Gastrocnemius medialis (tissue), 4 donors: ENCODE measurements around the gene RASGRP3. TPM values are rescaled to one million over a fixed set of nuclear protein-coding genes. Genes with fewer than 3 reads are reported as not detected.
A peak's percentile ranks its signal among the peaks of the same experiment; 100 is the strongest.

Source experiments
- ATAC-seq, 2 donors: fragments of 150-250 bp; one replicate each; pipeline ENCODE4 v1.9.1; 2016
- DNase-seq, 2 donors: peaks; one replicate each; pipeline ENCODE4 v3.0.0-alpha.2; 2019
- H3K27ac ChIP-seq, 4 donors: fragments of 200-600 bp; sonication (generic); 1 replicate in 1 of 4; 2 replicates in 3 of 4; pipeline ENCODE4 v1.5.1; 2016 to 2018; ENCODE audit warnings: mild to moderate bottlenecking in 2 of 4, moderate library complexity in 1 of 4
- H3K27me3 ChIP-seq, 3 donors: fragments of 200-600 bp; sonication (generic) in 2 of 3; 1 replicate in 1 of 3; 2 replicates in 2 of 3; pipeline versions ENCODE4 v1.5.1 to v1.6.0; 2016 to 2019; ENCODE audit warnings: mild to moderate bottlenecking in 1 of 3, moderate library complexity in 1 of 3
- H3K36me3 ChIP-seq, 2 donors: fragments of 200-600 bp; sonication (generic) in 1 of 2; one replicate each; pipeline ENCODE4 v1.5.1; 2017 to 2018
- H3K4me1 ChIP-seq, 2 donors: fragments of 200-600 bp; sonication (generic) in 1 of 2; one replicate each; pipeline ENCODE4 v1.5.1; 2016 to 2017; ENCODE audit warnings: mild to moderate bottlenecking in 2 of 2
- H3K4me3 ChIP-seq, 4 donors: fragments of 200-600 bp; sonication (generic) in 3 of 4; 1 replicate in 1 of 4; 2 replicates in 3 of 4; pipeline ENCODE4 v1.5.1; 2016 to 2019; ENCODE audit warnings: mild to moderate bottlenecking in 2 of 4
- H3K9me3 ChIP-seq, 3 donors: fragments of 200-600 bp; sonication (generic) in 2 of 3; 1 replicate in 1 of 3; 2 replicates in 2 of 3; pipeline ENCODE4 v1.5.1; 2016 to 2019
- POLR2A ChIP-seq, 2 donors: fragments of 450-650 bp; IDR thresholded peaks; one replicate each; pipeline ENCODE4 v1.6.1; 2017; ENCODE audit warnings: antibody characterized with exemption in 2 of 2, mild to moderate bottlenecking in 2 of 2, moderate library complexity in 2 of 2
- in situ Hi-C, 4 donors: fragments of 200-750 bp; cut with MboI; loops; one replicate each; pipeline versions ENCODE4 v1.15.0 to v1.8.0; 2017; ENCODE audit warnings: low sequenced_read_pairs in 4 of 4
- intact Hi-C: fragments of 100-400 bp; cut with DNase I; formaldehyde crosslinking; loops from one replicate; pipeline ENCODE4 v1.15.1; 2023; ENCODE audit warnings: low total_unique reads
- total RNA-seq, 4 donors: library from RNA; depleted of rRNA; stranded (reverse); fragments of >200 nt; gene quantifications; one replicate each; pipeline versions ENCODE4 v1.1.0 to v1.2.3, GENCODE V29; 2016
- TF ChIP-seq, protein P1 (sequence below), 5 experiments: fragments of 450-650 bp in 3 of 5; fragments of 200-600 bp in 2 of 5; sonication (generic) in 2 of 5; IDR thresholded peaks in 4 of 5; conservative IDR thresholded peaks in 1 of 5; 1 replicate in 4 of 5; 2 replicates in 1 of 5; pipeline ENCODE4 v1.5.1; 2016 to 2019; ENCODE audit warnings: antibody characterized with exemption in 5 of 5, mild to moderate bottlenecking in 3 of 5, moderate library complexity in 3 of 5

The RASGRP3 gene
- total RNA-seq, 4 donors from 2014 or later = 10.0 to 22.5 (median 12.1) TPM

DNA sequence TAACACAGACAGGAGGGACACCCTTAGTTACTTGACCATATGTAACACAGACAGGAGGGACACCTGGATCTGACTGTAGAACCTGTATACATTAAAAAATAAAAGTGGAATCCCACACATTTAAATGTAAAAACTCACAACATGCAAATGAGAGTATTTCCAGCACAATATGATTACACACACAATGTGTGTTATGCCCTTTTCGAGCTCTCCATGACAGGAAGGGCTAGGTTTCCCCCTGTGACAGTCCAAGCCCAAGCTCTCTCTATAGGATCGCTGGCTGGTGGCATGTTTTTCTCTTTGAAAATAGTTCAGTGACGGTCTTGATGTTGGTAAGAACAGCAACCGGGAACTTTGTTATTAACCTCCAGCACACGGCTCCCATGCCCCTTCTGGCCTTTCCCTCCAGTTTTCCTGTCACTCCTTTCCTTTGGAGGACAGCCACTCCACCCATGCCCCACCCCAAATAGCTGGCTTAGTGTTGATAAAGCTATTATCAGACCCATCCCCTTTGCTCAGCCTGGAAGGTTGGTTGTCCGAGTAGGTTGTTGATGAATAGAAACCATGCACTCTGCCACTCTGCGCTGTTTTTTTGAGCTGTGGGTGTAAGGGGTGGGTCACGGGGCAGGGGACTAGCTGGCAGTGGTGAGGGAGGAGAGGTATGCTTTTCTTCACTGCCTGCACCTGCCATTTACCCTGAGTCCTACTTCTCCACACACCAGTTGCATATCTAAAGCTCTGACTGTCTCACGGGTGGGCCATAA is 2.7 kb downstream of the RASGRP3 start:
- in situ Hi-C loops (loop anchor here in 1 of 4 donors (10.0 kb wide), 1 partner anchor 96 kb away; no protein-coding TSS in a partner anchor), intact Hi-C loops (loop anchor here (5.0 kb wide), 2 partner anchors 103 to 118 kb away; partner anchors contain the start of gene FAM98A)
- no peak for TF ChIP-seq POLR2A (IDR thresholded peaks at IDR 0.05)
- TF ChIP-seq, protein P1, sequence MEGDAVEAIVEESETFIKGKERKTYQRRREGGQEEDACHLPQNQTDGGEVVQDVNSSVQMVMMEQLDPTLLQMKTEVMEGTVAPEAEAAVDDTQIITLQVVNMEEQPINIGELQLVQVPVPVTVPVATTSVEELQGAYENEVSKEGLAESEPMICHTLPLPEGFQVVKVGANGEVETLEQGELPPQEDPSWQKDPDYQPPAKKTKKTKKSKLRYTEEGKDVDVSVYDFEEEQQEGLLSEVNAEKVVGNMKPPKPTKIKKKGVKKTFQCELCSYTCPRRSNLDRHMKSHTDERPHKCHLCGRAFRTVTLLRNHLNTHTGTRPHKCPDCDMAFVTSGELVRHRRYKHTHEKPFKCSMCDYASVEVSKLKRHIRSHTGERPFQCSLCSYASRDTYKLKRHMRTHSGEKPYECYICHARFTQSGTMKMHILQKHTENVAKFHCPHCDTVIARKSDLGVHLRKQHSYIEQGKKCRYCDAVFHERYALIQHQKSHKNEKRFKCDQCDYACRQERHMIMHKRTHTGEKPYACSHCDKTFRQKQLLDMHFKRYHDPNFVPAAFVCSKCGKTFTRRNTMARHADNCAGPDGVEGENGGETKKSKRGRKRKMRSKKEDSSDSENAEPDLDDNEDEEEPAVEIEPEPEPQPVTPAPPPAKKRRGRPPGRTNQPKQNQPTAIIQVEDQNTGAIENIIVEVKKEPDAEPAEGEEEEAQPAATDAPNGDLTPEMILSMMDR (IDR thresholded peaks at IDR 0.05 in 4 of 5, conservative IDR thresholded peaks at IDR 0.05 in 1 of 5) = no peak
- H3K4me3 ChIP-seq = peak overlapping the region in 2 of 4 donors; percentile 2 to 17
- no peaks in the 10 kb centered on the region for H3K9me3 ChIP-seq
- peak overlapping the region; percentile 90 to 100 (median 93) for H3K27ac ChIP-seq
- no peak for DNase-seq
- no peaks in the 10 kb centered on the region for H3K36me3 ChIP-seq
- ATAC-seq = no peak
- peaks cover 65 to 71% of the 10 kb centered on the region in 2 donors for H3K4me1 ChIP-seq
- no peaks in the 10 kb centered on the region for H3K27me3 ChIP-seq

GRCh38 chr2:33482518-33482917 is 6.1 kb downstream of the RASGRP3 start:
- ATAC-seq = peak; percentile 83 to 84
- peak overlapping the region in 3 of 4 donors; percentile 19 to 26 (median 23) for H3K4me3 ChIP-seq
- H3K9me3 ChIP-seq = peaks cover 0 to 6% (median 0%) of the 10 kb centered on the region in 3 donors
- peaks cover 57 to 64% of the 10 kb centered on the region in 2 donors for H3K4me1 ChIP-seq
- TF ChIP-seq, protein P1 (IDR thresholded peaks at IDR 0.05 in 4 of 5, conservative IDR thresholded peaks at IDR 0.05 in 1 of 5) = no peak
- no peak for TF ChIP-seq POLR2A (IDR thresholded peaks at IDR 0.05)
- intact Hi-C loops = no loop called here
- no peaks in the 10 kb centered on the region for H3K27me3 ChIP-seq
- DNase-seq = no peak
- no peaks in the 10 kb centered on the region for H3K36me3 ChIP-seq
- H3K27ac ChIP-seq = peak overlapping the region; percentile 75 to 100 (median 93)
- in situ Hi-C loops = no loop called here

DNA sequence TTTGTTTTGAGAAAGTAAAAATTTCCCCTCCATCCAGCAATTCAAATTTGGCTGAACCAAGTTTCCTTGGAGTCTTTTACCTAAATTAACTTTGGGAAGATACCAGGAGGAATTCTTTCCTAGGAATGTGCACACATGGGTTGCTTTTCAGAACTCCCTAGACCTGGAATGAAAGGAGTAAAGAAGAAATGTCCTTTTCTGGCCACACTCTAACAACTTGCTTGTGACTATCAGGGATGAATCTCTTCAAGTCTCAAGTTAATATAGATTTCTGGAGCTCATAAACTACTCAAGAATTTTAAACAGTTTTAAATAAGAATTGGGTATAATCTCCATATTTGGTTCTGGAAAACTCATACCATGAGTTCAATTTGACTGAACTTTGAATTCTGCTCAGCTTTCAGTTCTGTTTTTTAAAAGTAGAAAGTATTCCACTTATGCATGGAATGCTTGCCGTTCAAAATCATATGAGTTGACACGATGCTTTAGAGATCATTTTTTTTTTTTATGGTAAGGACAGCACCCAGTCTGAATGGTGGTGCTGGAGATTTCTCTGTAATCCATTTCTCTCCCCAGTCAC is 7.7 kb downstream of the RASGRP3 start:
- Histone ChIP-seq H3K27me3 (no peaks in the 10 kb centered on the region), H3K4me3 (no peak overlapping the region), H3K9me3 (peaks cover 0 to 6% (median 0%) of the 10 kb centered on the region in 3 donors), H3K4me1 (peaks cover 56 to 59% of the 10 kb centered on the region in 2 donors), H3K27ac (peak overlapping the region; percentile 75 to 100 (median 93)), H3K36me3 (no peaks in the 10 kb centered on the region)
- TF ChIP-seq, protein P1 (IDR thresholded peaks at IDR 0.05 in 4 of 5, conservative IDR thresholded peaks at IDR 0.05 in 1 of 5) = no peak
- no peak for TF ChIP-seq POLR2A (IDR thresholded peaks at IDR 0.05)
- ATAC-seq (no peak), DNase-seq (no peak)
- in situ Hi-C loops (no loop called here), intact Hi-C loops (no loop called here)

- no peaks in the 10 kb centered on the region for H3K36me3 ChIP-seq
- in situ Hi-C loops (no loop called here), intact Hi-C loops (no loop called here)
- TF ChIP-seq, protein P1 (IDR thresholded peaks at IDR 0.05 in 4 of 5, conservative IDR thresholded peaks at IDR 0.05 in 1 of 5) = no peak
- TF ChIP-seq POLR2A (IDR thresholded peaks at IDR 0.05) = no peak
- ATAC-seq = no peak
- peaks cover 0 to 6% (median 0%) of the 10 kb centered on the region in 3 donors for H3K9me3 ChIP-seq
- no peak overlapping the region for H3K4me3 ChIP-seq
- peaks cover 57 to 61% of the 10 kb centered on the region in 2 donors for H3K4me1 ChIP-seq
- DNase-seq = no peak
- no peaks in the 10 kb centered on the region for H3K27me3 ChIP-seq
- peak overlapping the region; percentile 75 to 100 (median 93) for H3K27ac ChIP-seq
These were observed 8.6 kb downstream of the RASGRP3 start for GRCh38 chr2:33485051-33485450.
